ENCODE measurements around the gene CAMKK1.

- TF ChIP-seq CTCF (conservative IDR thresholded peaks at IDR 0.05), result no peak
- no peak for TF ChIP-seq EZH2 (IDR thresholded peaks at IDR 0.05; ENCODE audit: low read depth)
These were observed 35.4 kb downstream of the CAMKK1 start for GRCh38 chr17:3857261-3858105.
